WTC11 (cell line): ENCODE data around the gene NR0B2. TPM values are rescaled to one million over a fixed set of nuclear protein-coding genes. Genes with fewer than 3 reads are reported as not detected.
A peak's percentile ranks its signal among the peaks of the same experiment; 100 is the strongest.

Experiments
- AFF4 ChIP-seq: sonication (generic); formaldehyde crosslinking; IDR thresholded peaks from 2 replicates; pipeline ENCODE4 v1.8.1; 2023; ENCODE audit warnings: mild to moderate bottlenecking, missing genetic modification reagents, borderline replicate concordance
- ATF1 ChIP-seq: sonication (generic); formaldehyde crosslinking; IDR thresholded peaks from 2 replicates; pipeline ENCODE4 v1.8.1; 2023; ENCODE audit warnings: mild to moderate bottlenecking, moderate library complexity, missing genetic modification reagents
- CBFB ChIP-seq: sonication (generic); formaldehyde crosslinking; IDR thresholded peaks from 2 replicates; pipeline ENCODE4 v1.8.1; 2022; ENCODE audit warnings: mild to moderate bottlenecking, low read depth, missing genetic modification reagents
- CREM ChIP-seq: sonication (generic); formaldehyde crosslinking; IDR thresholded peaks from 2 replicates; pipeline ENCODE4 v1.8.1; 2022; ENCODE audit warnings: mild to moderate bottlenecking, missing genetic modification reagents, moderate library complexity
- E2F5 ChIP-seq: sonication (generic); formaldehyde crosslinking; IDR thresholded peaks from 2 replicates; pipeline ENCODE4 v1.8.1; 2022; ENCODE audit warnings: mild to moderate bottlenecking, moderate library complexity, missing genetic modification reagents
- ELF4 ChIP-seq: sonication (generic); formaldehyde crosslinking; IDR thresholded peaks from 2 replicates; pipeline ENCODE4 v1.8.1; 2022; ENCODE audit warnings: low read depth, mild to moderate bottlenecking, moderate library complexity, missing genetic modification reagents
- ESRRA ChIP-seq: sonication (generic); formaldehyde crosslinking; IDR thresholded peaks from 2 replicates; pipeline ENCODE4 v1.8.1; 2022; ENCODE audit warnings: mild to moderate bottlenecking, missing genetic modification reagents, borderline replicate concordance
- FOXP1 ChIP-seq: sonication (generic); formaldehyde crosslinking; IDR thresholded peaks from 2 replicates; pipeline ENCODE4 v1.8.0; 2022; ENCODE audit warnings: missing genetic modification reagents, mild to moderate bottlenecking, moderate library complexity, borderline replicate concordance
- GABPB1 ChIP-seq: sonication (generic); formaldehyde crosslinking; IDR thresholded peaks from 2 replicates; pipeline ENCODE4 v1.8.1; 2023; ENCODE audit warnings: mild to moderate bottlenecking, missing genetic modification reagents
- GTF2I ChIP-seq: fragments of 250-450 bp; sonication (Bioruptor Pico); conservative IDR thresholded peaks from 2 replicates; pipeline ENCODE4 v1.4.0; 2021; ENCODE audit warnings: mild to moderate bottlenecking
- IRF1 ChIP-seq: sonication (generic); formaldehyde crosslinking; IDR thresholded peaks from 2 replicates; pipeline ENCODE4 v1.8.0; 2023; ENCODE audit warnings: missing genetic modification reagents
- KAT7 ChIP-seq: sonication (generic); formaldehyde crosslinking; IDR thresholded peaks from 2 replicates; pipeline ENCODE4 v1.8.1; 2023; ENCODE audit warnings: missing genetic modification reagents, mild to moderate bottlenecking, borderline replicate concordance
- MXD4 ChIP-seq: fragments of 250-450 bp; sonication (Bioruptor Pico); IDR thresholded peaks from 2 replicates; pipeline ENCODE4 v1.8.0; 2021; ENCODE audit warnings: mild to moderate bottlenecking, moderate library complexity, borderline replicate concordance
- PRDM15 ChIP-seq: sonication (generic); formaldehyde crosslinking; IDR thresholded peaks from 2 replicates; pipeline ENCODE4 v1.8.0; 2022; ENCODE audit warnings: missing genetic modification reagents
- RELA ChIP-seq: sonication (generic); formaldehyde crosslinking; IDR thresholded peaks from 2 replicates; pipeline ENCODE4 v1.8.1; 2022; ENCODE audit warnings: missing genetic modification reagents, mild to moderate bottlenecking, borderline replicate concordance
- TP53 ChIP-seq: sonication (generic); formaldehyde crosslinking; IDR thresholded peaks from 2 replicates; pipeline ENCODE4 v1.8.1; 2023; ENCODE audit warnings: mild to moderate bottlenecking, missing genetic modification reagents
- ZBTB43 ChIP-seq: sonication (generic); formaldehyde crosslinking; IDR thresholded peaks from 2 replicates; pipeline ENCODE4 v1.8.1; 2023; ENCODE audit warnings: mild to moderate bottlenecking, missing genetic modification reagents
- ZNF317 ChIP-seq: sonication (generic); formaldehyde crosslinking; IDR thresholded peaks from 2 replicates; pipeline ENCODE4 v1.8.1; 2023; ENCODE audit warnings: low read depth, mild to moderate bottlenecking, moderate library complexity, missing genetic modification reagents, borderline replicate concordance
- ZNF512 ChIP-seq: sonication (generic); formaldehyde crosslinking; IDR thresholded peaks from 2 replicates; pipeline ENCODE4 v1.8.1; 2022; ENCODE audit warnings: missing genetic modification reagents, borderline replicate concordance
- ZSCAN18 ChIP-seq: fragments of 250-450 bp; sonication (Bioruptor Pico); IDR thresholded peaks from 2 replicates; pipeline ENCODE4 v2.1.2; 2022; ENCODE audit warnings: mild to moderate bottlenecking, moderate library complexity
- total RNA-seq: library from RNA; stranded (reverse); gene quantifications from 3 replicates; pipeline ENCODE4 v1.2.3, GENCODE V29; 2021

NR0B2 gene
- total RNA-seq, 1 experiment from 2014 or later, result not detected

- TF ChIP-seq AFF4 (CRISPR knock-in tag) (no peak), E2F5 (peak; percentile 99), KAT7 (CRISPR knock-in tag) (no peak), GABPB1 (CRISPR knock-in tag) (peak; percentile 66), MXD4 (CRISPR knock-in tag) (no peak), FOXP1 (CRISPR knock-in tag) (no peak; the same call in 1 of the 2 replicates), ZNF317 (CRISPR knock-in tag) (no peak), ATF1 (CRISPR knock-in tag) (no peak), PRDM15 (CRISPR knock-in tag) (no peak), ELF4 (no peak), CREM (CRISPR knock-in tag) (no peak), GTF2I (CRISPR knock-in tag) (no peak), IRF1 (CRISPR knock-in tag) (0 out of 2 replicates have a peak, but pooled peaks have one; percentile 18), ESRRA (CRISPR knock-in tag) (0 out of 2 replicates have a peak, but pooled peaks have one; percentile 61), CBFB (CRISPR knock-in tag) (no peak), ZBTB43 (no peak), ZSCAN18 (CRISPR knock-in tag) (no peak), ZNF512 (CRISPR knock-in tag) (no peak), TP53 (CRISPR knock-in tag) (no peak), RELA (CRISPR knock-in tag) (peak; percentile 24; the same call in 1 of the 2 replicates)
Observed at GRCh38 chr1:26864610-26865480, 48.9 kb downstream of the NR0B2 start (continued).
